Measurements from ENCODE around the gene TCTN3. TPM values are rescaled to one million over a fixed set of nuclear protein-coding genes. Genes with fewer than 3 reads are reported as not detected.

Gene TCTN3
- total and polyA plus RNA-seq, 2 donors (not counting 3 experiments of a cell fraction or from before 2014, with no cell fraction given): 40.4 to 52.6 TPM

- intact Hi-C loops (cut with micrococcal nuclease): loop anchor here (2.0 kb wide), 1 partner anchor 96 kb away; the partner anchor contains the start of gene SORBS1
- H3K9me3 ChIP-seq (replicated peaks; ENCODE audit: control insufficient read depth, insufficient read depth, low read length): no peaks in the 10 kb centered on the region
- peak overlapping the region; percentile 87 for H3K9ac ChIP-seq (replicated peaks; ENCODE audit: extremely low read depth, insufficient read depth, low read length)
- DNase-seq (ENCODE audit: low read depth, low spot score): no peak
- H3K79me2 ChIP-seq (ENCODE audit: control insufficient read depth, insufficient read depth, low read length): peaks cover 33% of the 10 kb centered on the region
- peak overlapping the region; percentile 72 for H2AFZ ChIP-seq (ENCODE audit: low read depth, low read length)
- H3K4me3 ChIP-seq (replicated peaks in 1 of 3; ENCODE audit: insufficient read depth in 1 of 3, low read depth in 1 of 3, low read length in 3 of 3): peak overlapping the region in 1 of 3 experiments; percentile 93
- peaks cover 11% of the 10 kb centered on the region for H3K4me1 ChIP-seq (ENCODE audit: control insufficient read depth, extremely low read depth, insufficient read depth, low read length)
- no peaks in the 10 kb centered on the region for H3K27me3 ChIP-seq (ENCODE audit: control insufficient read depth in 2 of 2, insufficient read depth in 2 of 2, low read length in 2 of 2)
- H3K4me2 ChIP-seq (ENCODE audit: insufficient read depth, low read length): peak overlapping the region; percentile 97
- POLR2A ChIA-PET: no interaction called here
- peaks cover 2 to 4% of the 10 kb centered on the region in 2 experiments for H3K36me3 ChIP-seq (ENCODE audit: control insufficient read depth in 2 of 2, extremely low read depth in 1 of 2, insufficient read depth in 2 of 2, low read length in 2 of 2)
- CTCF ChIA-PET: interaction anchor here (3.6 kb wide), 1 partner anchor 37 kb away, joined by 22 read pairs; the partner anchor contains the start of gene TCTN3
- dilution Hi-C loops (cut with MboI; ENCODE audit: extremely low pct_ligation_motif_present, low sequenced_read_pairs): no loop called here
- FAIRE-seq: peak; percentile 8
- no peak for TF ChIP-seq JUN (IDR thresholded peaks at IDR 0.05; ENCODE audit: borderline replicate concordance, insufficient read depth, insufficient read length, low read depth)
- TF ChIP-seq MAX (IDR thresholded peaks at IDR 0.05; ENCODE audit: insufficient read depth, insufficient read length): no peak
- TF ChIP-seq MYC (IDR thresholded peaks at IDR 0.05; ENCODE audit: low read depth, low read length): no peak
- no peak for TF ChIP-seq CTCF (IDR thresholded peaks at IDR 0.05; ENCODE audit: extremely low read depth in 1 of 2, insufficient read depth in 1 of 2, low read depth in 1 of 2, low read length in 2 of 2)
- no peak for TF ChIP-seq FOS (IDR thresholded peaks at IDR 0.05; ENCODE audit: borderline replicate concordance, insufficient read depth, low read length)
- TF ChIP-seq POLR2A (IDR thresholded peaks at IDR 0.05; ENCODE audit: low read depth, low read length): no peak
- H4K20me1 ChIP-seq (replicated peaks; ENCODE audit: control insufficient read depth, extremely low read depth, insufficient read depth, low read length): no peaks in the 10 kb centered on the region
- no peaks in the 10 kb centered on the region for H3K9me1 ChIP-seq (replicated peaks; ENCODE audit: control insufficient read depth, extremely low read depth, insufficient read depth, low read length)
- BruUV-seq (replicated peaks): no TSS peak
- no peak overlapping the region for H3K27ac ChIP-seq (ENCODE audit: insufficient read depth, low read depth, low read length)
These were observed 36.5 kb downstream of the TCTN3 start for GRCh38 chr10:95657250-95657649.
